Loucy (cell line): ENCODE measurements around the gene TPTE.
"Not testable (repeated sequence)": the region's sequence is repeated elsewhere in the genome, so short reads cannot be mapped to it uniquely, and the experiment has no call there.

ENCODE experiments used
- CTCF ChIP-seq: fragments of 200-600 bp; sonication (generic); conservative IDR thresholded peaks from 2 replicates; pipeline ENCODE4 v1.5.1; 2014; ENCODE audit warnings: mild to moderate bottlenecking, antibody characterized with exemption, low read length
- EZH2phosphoT487 ChIP-seq: fragments of 200-600 bp; IDR thresholded peaks from 2 replicates; pipeline ENCODE4 v1.6.1; 2018; ENCODE audit warnings: antibody characterized with exemption, mild to moderate bottlenecking, moderate library complexity, borderline replicate concordance

DNA sequence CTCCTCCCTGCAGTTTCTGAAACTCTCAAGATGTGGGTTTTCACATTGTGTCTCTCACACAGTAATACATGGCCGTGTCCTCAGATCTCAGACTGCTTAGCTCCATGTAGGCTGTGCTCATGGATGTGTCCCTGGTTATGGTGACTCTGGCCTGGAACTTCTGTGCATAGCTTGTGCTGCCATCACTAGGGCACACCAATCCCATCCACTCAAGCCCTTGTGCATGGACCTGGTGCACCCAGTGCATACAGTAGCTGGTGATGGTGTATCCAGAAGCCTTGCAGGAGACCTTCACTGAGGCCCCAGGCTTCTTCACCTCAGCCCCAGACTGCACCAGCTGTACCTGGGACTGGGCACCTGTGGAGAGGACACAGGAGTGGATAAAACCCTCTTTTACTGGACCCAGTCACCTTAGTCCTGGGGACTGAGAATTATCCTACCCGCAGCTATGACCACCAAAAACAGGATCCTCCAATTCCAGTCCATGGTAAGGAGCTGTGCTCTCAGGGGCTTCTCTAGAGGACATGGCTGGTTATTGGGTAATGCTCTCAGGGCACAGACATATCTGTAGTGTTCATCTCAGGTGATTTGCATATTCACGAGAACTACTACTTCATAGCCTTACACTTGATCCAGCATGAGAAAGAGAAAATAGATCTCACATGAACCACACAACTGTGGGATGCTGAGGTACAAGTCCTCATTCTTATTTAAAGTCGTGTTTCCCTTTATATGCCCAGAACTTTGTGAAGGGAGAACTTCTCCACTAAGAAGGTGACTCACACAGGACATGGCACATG is 128.2 kb downstream of the TPTE start:
- TF ChIP-seq CTCF, EZH2phosphoT487: not testable (repeated sequence)
